ENCODE measurements around the gene FUBP1.
A peak's percentile ranks its signal among the peaks of the same experiment; 100 is the strongest.
"Not testable (repeated sequence)": the region's sequence is repeated elsewhere in the genome, so short reads cannot be mapped to it uniquely, and the experiment has no call there.

Gene FUBP1

DNA sequence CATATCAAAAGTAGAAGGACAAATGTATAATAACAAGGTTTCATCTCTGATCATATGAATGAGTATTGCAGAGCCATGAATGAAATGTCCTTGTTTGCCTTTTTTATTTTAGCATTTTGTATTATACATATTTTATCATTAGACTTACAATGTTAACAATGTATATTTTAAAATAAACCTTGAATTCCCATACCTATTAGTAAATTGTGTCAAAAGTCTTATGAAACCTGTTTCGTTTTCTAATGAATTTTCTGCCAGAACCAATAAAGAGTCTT lies 26.5 kb upstream of the FUBP1 start:
- no peak for ATAC-seq (ENCODE audit: low read depth)
- H3K27me3 ChIP-seq (ENCODE audit: insufficient read depth, poor library complexity, severe bottlenecking): no peaks in the 10 kb centered on the region
- DNase-seq (ENCODE audit: low spot score): no peak
- H3K4me1 ChIP-seq (ENCODE audit: insufficient read depth, poor library complexity, severe bottlenecking): peaks cover 38% of the 10 kb centered on the region
- H3K4me3 ChIP-seq (ENCODE audit: severe bottlenecking): peak overlapping the region; percentile 44
- H3K9me3 ChIP-seq (ENCODE audit: severe bottlenecking): no peaks in the 10 kb centered on the region
- H3K36me3 ChIP-seq (ENCODE audit: low read depth): peaks cover 5% of the 10 kb centered on the region
- H3K27ac ChIP-seq (ENCODE audit: poor library complexity, severe bottlenecking): peak overlapping the region; percentile 80
- no peak for TF ChIP-seq CTCF (IDR thresholded peaks at IDR 0.05; ENCODE audit: poor library complexity, severe bottlenecking)

GRCh38 chr1:78004719-78005447 lies 26.0 kb upstream of the FUBP1 start, which contains the start of gene DNAJB4:
TSS of gene DNAJB4 (plus strand) at chr1:78004939. CDS start at chr1:78005111, 172 bp downstream.
- DNase-seq (ENCODE audit: low spot score): peak; percentile 72
- Histone ChIP-seq H3K27me3 (ENCODE audit: insufficient read depth, poor library complexity, severe bottlenecking) (no peaks in the 10 kb centered on the region), H3K27ac (ENCODE audit: poor library complexity, severe bottlenecking) (peak within 1 kb of the TSS; percentile 80), H3K4me3 (ENCODE audit: severe bottlenecking) (peak within 1 kb of the TSS; percentile 44), H3K4me1 (ENCODE audit: insufficient read depth, poor library complexity, severe bottlenecking) (peaks cover 38% of the 10 kb centered on the region), H3K9me3 (ENCODE audit: severe bottlenecking) (no peaks in the 10 kb centered on the region), H3K36me3 (ENCODE audit: low read depth) (peaks cover 3% of the 10 kb centered on the region; the same call in 1 of the 2 replicates)
- ATAC-seq (ENCODE audit: low read depth): peak; percentile 97
- TF ChIP-seq CTCF (IDR thresholded peaks at IDR 0.05; ENCODE audit: poor library complexity, severe bottlenecking): no peak

DNA sequence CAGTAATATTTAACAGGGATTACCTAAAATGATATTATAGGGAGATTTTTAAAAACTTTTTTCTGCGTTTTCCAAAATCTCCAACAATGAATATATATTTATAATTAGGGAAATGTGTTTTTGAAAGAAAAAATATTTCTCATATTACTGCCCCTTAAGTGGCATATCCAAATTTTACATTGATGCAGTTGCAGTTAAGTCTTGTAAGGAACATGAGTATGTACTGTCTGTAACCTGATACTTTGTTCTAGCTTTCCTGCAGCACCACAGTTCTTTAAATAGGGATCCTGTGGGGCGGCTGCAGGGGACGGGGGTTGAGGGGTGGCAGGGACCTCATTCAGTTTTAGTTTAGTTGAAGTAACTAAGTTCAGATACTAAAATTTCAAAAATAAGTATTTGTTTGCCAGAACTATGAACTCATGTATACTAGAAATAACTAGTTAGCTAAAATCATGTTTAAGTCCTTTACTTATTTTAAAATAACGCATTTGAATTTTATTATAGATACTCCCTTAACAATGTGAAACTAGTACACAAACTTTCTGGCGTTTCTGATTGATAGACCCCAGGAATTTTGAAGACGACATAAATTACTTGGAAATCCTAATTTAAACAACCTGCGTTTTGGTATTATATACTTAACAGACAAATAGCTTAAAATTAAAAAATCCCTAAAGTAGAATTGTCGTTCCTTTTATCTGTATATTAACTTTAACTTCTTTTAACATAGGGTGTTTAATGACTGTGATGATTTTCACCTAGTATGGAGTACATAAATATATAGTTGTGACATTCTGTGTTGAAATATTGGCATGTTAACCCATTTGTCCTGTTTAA lies 25.2 kb upstream of the FUBP1 start:
- Histone ChIP-seq H3K4me1 (ENCODE audit: insufficient read depth, poor library complexity, severe bottlenecking) (peaks cover 35% of the 10 kb centered on the region), H3K27ac (ENCODE audit: poor library complexity, severe bottlenecking) (peak overlapping the region; percentile 80), H3K4me3 (ENCODE audit: severe bottlenecking) (peak overlapping the region; percentile 44), H3K27me3 (ENCODE audit: insufficient read depth, poor library complexity, severe bottlenecking) (no peaks in the 10 kb centered on the region), H3K9me3 (ENCODE audit: severe bottlenecking) (no peaks in the 10 kb centered on the region), H3K36me3 (ENCODE audit: low read depth) (peaks cover 2% of the 10 kb centered on the region; the same call in 1 of the 2 replicates)
- no peak for DNase-seq (ENCODE audit: low spot score)
- no peak for TF ChIP-seq CTCF (IDR thresholded peaks at IDR 0.05; ENCODE audit: poor library complexity, severe bottlenecking)
- peak; percentile 72 for ATAC-seq (ENCODE audit: low read depth)

DNA sequence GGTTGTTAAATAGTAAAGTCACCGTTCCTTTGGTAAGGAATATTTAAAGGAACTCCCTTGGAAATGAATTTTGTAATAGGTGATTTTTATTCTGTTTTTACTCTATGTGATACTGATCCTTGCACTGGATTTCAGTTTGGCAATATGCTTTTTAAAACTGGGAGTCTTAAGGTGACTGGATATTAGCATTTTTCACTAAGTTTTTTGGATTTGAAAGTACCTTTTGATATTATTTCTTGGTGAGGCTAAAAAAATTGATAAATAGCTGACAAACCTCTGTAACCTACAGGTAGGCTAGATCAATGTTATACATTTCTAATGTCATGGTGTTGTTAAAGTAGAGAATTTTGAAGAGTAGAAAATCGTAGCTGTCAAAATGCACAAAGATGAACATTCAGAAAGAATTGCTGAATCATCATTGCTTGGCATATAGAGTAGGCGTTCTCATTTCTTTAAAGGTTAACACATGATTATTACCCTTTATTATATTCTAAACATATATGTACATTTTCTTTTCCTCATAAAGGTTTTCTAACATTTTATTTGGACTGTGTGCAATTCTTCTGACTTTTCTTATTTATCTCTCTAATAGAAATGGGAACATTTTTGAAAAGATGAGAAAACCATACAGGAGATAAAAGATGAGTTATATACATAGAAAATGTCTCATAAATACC lies 24.3 kb upstream of the FUBP1 start:
- Histone ChIP-seq H3K27me3 (ENCODE audit: insufficient read depth, poor library complexity, severe bottlenecking) (no peaks in the 10 kb centered on the region), H3K4me3 (ENCODE audit: severe bottlenecking) (no peak overlapping the region), H3K4me1 (ENCODE audit: insufficient read depth, poor library complexity, severe bottlenecking) (peaks cover 27% of the 10 kb centered on the region), H3K27ac (ENCODE audit: poor library complexity, severe bottlenecking) (peak overlapping the region; percentile 80), H3K9me3 (ENCODE audit: severe bottlenecking) (no peaks in the 10 kb centered on the region), H3K36me3 (ENCODE audit: low read depth) (no peaks in the 10 kb centered on the region)
- ATAC-seq (ENCODE audit: low read depth) (no peak), DNase-seq (ENCODE audit: low spot score) (no peak)
- TF ChIP-seq CTCF (IDR thresholded peaks at IDR 0.05; ENCODE audit: poor library complexity, severe bottlenecking): no peak

- H3K4me3 ChIP-seq (ENCODE audit: severe bottlenecking); H3K9me3 ChIP-seq (ENCODE audit: severe bottlenecking); H3K27ac ChIP-seq (ENCODE audit: poor library complexity, severe bottlenecking); H3K36me3 ChIP-seq (ENCODE audit: low read depth); H3K27me3 ChIP-seq (ENCODE audit: insufficient read depth, poor library complexity, severe bottlenecking); ATAC-seq (ENCODE audit: low read depth); DNase-seq (ENCODE audit: low spot score); H3K4me1 ChIP-seq (ENCODE audit: insufficient read depth, poor library complexity, severe bottlenecking): not testable (repeated sequence)
Measured at GRCh38 chr1:78000536-78000935, 21.7 kb upstream of the FUBP1 start.

All from RWPE2 (cell line).